GM12878 (cell line): ENCODE results near the gene PPM1E. TPM values are rescaled to one million over a fixed set of nuclear protein-coding genes. Genes with fewer than 3 reads are reported as not detected.

ENCODE experiments used
- ATAC-seq: fragments of 200-7000 bp; cut with Tn5 transposase; 3 replicates; pipeline ENCODE4 v1.9.1; 2020; ENCODE audit warnings: mild to moderate bottlenecking, moderate library complexity
- BruUV-seq: library from RNA; stranded (reverse); fragments of 400-500 nt; replicated peaks from 2 replicates; lab custom pipeline; 2021; lab: Mats Ljungman, UMichigan
- CTCF ChIA-PET: fragments of 300-600 bp; sonication (Branson Sonifier 250); formaldehyde crosslinking; extraction: SDS; loops from one replicate; lab custom pipeline; 2021; ENCODE audit warnings: inconsistent platforms; lab: Yijun Ruan, JAX
- POLR2A ChIA-PET: fragments of 350-600 bp; formaldehyde crosslinking; extraction: SDS; loops from one replicate; lab custom pipeline; 2021; ENCODE audit warnings: inconsistent platforms; lab: Charles Lee
- RAD21 ChIA-PET: fragments of 300-600 bp; sonication (Branson Sonifier 250); formaldehyde crosslinking; loops from one replicate; lab custom pipeline; 2023; ENCODE audit warnings: antibody characterized with exemption; ENCODE audit not compliant: unreplicated experiment; lab: Charles Lee
- SMC1A ChIA-PET: fragments of 300-600 bp; sonication (Branson Sonifier 250); formaldehyde crosslinking; loops from one replicate; lab custom pipeline; 2023; ENCODE audit not compliant: unreplicated experiment, uncharacterized antibody; lab: Charles Lee
- DNase-seq: peaks from one replicate; pipeline ENCODE4 v3.0.0-alpha.2; 2011; ENCODE audit warnings: low read depth, low spot score
- FAIRE-seq: peaks from 3 replicates; lab custom pipeline; 2011; peaks lifted over from hg19 to GRCh38; lab: Jason Lieb, UNC
- H2AFZ ChIP-seq: 2 replicates; pipeline ENCODE4 v1.6.0; 2011; ENCODE audit warnings: low read depth, low read length, control low read depth; ENCODE audit not compliant: control insufficient read depth
- H3K27ac ChIP-seq: 2 replicates; pipeline ENCODE4 v1.5.1; 2011; ENCODE audit warnings: control low read depth; ENCODE audit not compliant: control insufficient read depth, insufficient read depth
- H3K27me3 ChIP-seq, 2 experiments: replicated peaks in 1 of 2; 2 replicates each; pipeline versions ENCODE4 v1.6.0 to v1.6.1; 2011; ENCODE audit warnings: low read length in 1 of 2; ENCODE audit not compliant: control insufficient read depth in 2 of 2, insufficient read depth in 2 of 2
- H3K36me3 ChIP-seq, 2 experiments: 2 replicates each; pipeline ENCODE4 v1.5.1; 2011; ENCODE audit warnings: low read length in 1 of 2; ENCODE audit not compliant: control insufficient read depth in 2 of 2, insufficient read depth in 2 of 2
- H3K4me1 ChIP-seq: 2 replicates; pipeline ENCODE4 v1.6.1; 2011; ENCODE audit warnings: mild to moderate bottlenecking, low read length, moderate library complexity, mixed read lengths; ENCODE audit not compliant: control insufficient read depth, insufficient read depth
- H3K4me2 ChIP-seq: 2 replicates; pipeline ENCODE4 v1.6.0; 2011; ENCODE audit warnings: control low read depth; ENCODE audit not compliant: control insufficient read depth, insufficient read depth
- H3K4me3 ChIP-seq: fragments of 200-600 bp; sonication (generic); 2 replicates; pipeline ENCODE4 v1.5.1; 2016
- H3K79me2 ChIP-seq: 2 replicates; pipeline ENCODE4 v1.6.0; 2011; ENCODE audit warnings: low read length; ENCODE audit not compliant: control insufficient read depth, insufficient read depth
- H3K9ac ChIP-seq: 2 replicates; pipeline ENCODE4 v1.8.0; 2011; ENCODE audit warnings: low read length, control low read depth, mixed read lengths; ENCODE audit not compliant: control insufficient read depth, insufficient read depth
- H3K9me3 ChIP-seq: replicated peaks from 3 replicates; pipeline ENCODE4 v1.5.1; 2011; ENCODE audit warnings: mild to moderate bottlenecking, low read length; ENCODE audit not compliant: control insufficient read depth, insufficient read depth
- H4K20me1 ChIP-seq: 2 replicates; pipeline ENCODE4 v1.6.0; 2011; ENCODE audit not compliant: control insufficient read depth, insufficient read depth
- CBFB ChIP-seq: IDR thresholded peaks from 2 replicates; pipeline ENCODE4 v1.6.1; 2016; ENCODE audit warnings: antibody characterized with exemption, low read depth
- FOS ChIP-seq: IDR thresholded peaks from 3 replicates; pipeline ENCODE4 v1.6.1; 2011; ENCODE audit warnings: borderline replicate concordance; ENCODE audit not compliant: insufficient read length; ENCODE audit errors: extremely low read depth
- IRF3 ChIP-seq: fragments of 450-650 bp; IDR thresholded peaks from 2 replicates; pipeline ENCODE4 v1.6.1; 2014; ENCODE audit warnings: mild to moderate bottlenecking
- NR2F1 ChIP-seq: fragments of 450-650 bp; conservative IDR thresholded peaks from 2 replicates; pipeline ENCODE4 v1.6.1; 2017; ENCODE audit warnings: mild to moderate bottlenecking
- POLR2AphosphoS2 ChIP-seq: IDR thresholded peaks from 2 replicates; pipeline ENCODE4 v1.6.1; 2011; ENCODE audit warnings: low read depth, mild to moderate bottlenecking, low read length, improper control_type of control experiment, moderate library complexity
- SIX5 ChIP-seq: IDR thresholded peaks from 2 replicates; pipeline ENCODE4 v1.6.1; 2011; ENCODE audit warnings: mild to moderate bottlenecking, low read depth, low read length, moderate library complexity; ENCODE audit not compliant: severe bottlenecking
- TARDBP ChIP-seq: IDR thresholded peaks from 2 replicates; pipeline ENCODE4 v1.6.1; 2016; ENCODE audit warnings: borderline replicate concordance
- ZBTB33 ChIP-seq: fragments of 450-650 bp; IDR thresholded peaks from 2 replicates; pipeline ENCODE4 v1.6.1; 2017; ENCODE audit warnings: mild to moderate bottlenecking
- ZNF274 ChIP-seq: IDR thresholded peaks from one replicate; pipeline ENCODE4 v1.8.0; 2011; ENCODE audit not compliant: insufficient read length, insufficient read depth
- ZNF384 ChIP-seq: IDR thresholded peaks from 2 replicates; pipeline ENCODE4 v1.6.1; 2012; ENCODE audit warnings: low read depth, mild to moderate bottlenecking, low read length, improper control_type of control experiment, borderline replicate concordance
- WGBS: methylation state at CpG from one replicate; pipeline ENCODE4 v1.1.6; 2016; ENCODE audit warnings: low lambda C conversion rate; ENCODE audit not compliant: insufficient replicate concordance, insufficient coverage; ENCODE audit errors: missing lambda C conversion rate; 5-methylcytosine and 5-hydroxymethylcytosine counted together
- in situ Hi-C: fragments of 300-500 bp; cut with MboI; formaldehyde crosslinking; loops from 9 replicates; pipeline ENCODE4 v1.14.3; 2018; ENCODE audit warnings: mixed read lengths
- intact Hi-C: fragments of 100-400 bp; cut with micrococcal nuclease; formaldehyde crosslinking; loops from one replicate; pipeline ENCODE4 v1.14.2; 2022; ENCODE audit not compliant: unreplicated experiment
- polyA plus RNA-seq, 11 experiments: library from polyadenylated mRNA; depleted of rRNA in 4 of 11; unstranded in 6 of 11; stranded (reverse) in 5 of 11; fragments of >200 nt; fragmentation: Nextera tagmentation in 4 of 11; fragmentation: Illumina TruSeq in 1 of 11; extraction: Ambion mirVana in 4 of 11; extraction: Trizol in 1 of 11; gene quantifications; 1 replicate in 1 of 11; 2 replicates in 10 of 11; pipeline versions ENCODE4 v1.2.1 to v1.2.3, GENCODE V29; 2011 to 2016; ENCODE audit warnings: inconsistent platforms in 2 of 11, missing spikeins in 2 of 11, low read depth in 1 of 11
- total RNA-seq, 4 experiments: library from RNA; depleted of rRNA in 3 of 4; stranded (reverse); fragments of >200 nt in 3 of 4; fragmentation: Illumina TruSeq in 1 of 4; extraction: Trizol in 1 of 4; gene quantifications; 2 replicates each; pipeline versions ENCODE4 v1.2.1 to v1.2.3, GENCODE V29; 2013 to 2021

PPM1E gene
- total and polyA plus RNA-seq, 10 of the 15 experiments (the other 5 are each of a cell fraction or from before 2014, with no cell fraction given): 0.07 to 0.28 (median 0.16) TPM

GRCh38 chr17:58811290-58811689 lies 55.6 kb downstream of the PPM1E start:
- BruUV-seq: no TSS peak
- no peak overlapping the region for H3K4me3 ChIP-seq
- no peaks in the 10 kb centered on the region for H4K20me1 ChIP-seq
- no peaks in the 10 kb centered on the region for H3K9me3 ChIP-seq
- H3K4me2 ChIP-seq: no peak overlapping the region
- no peak overlapping the region for H3K9ac ChIP-seq
- TF ChIP-seq CBFB: no peak
- no peak for TF ChIP-seq ZNF274
- TF ChIP-seq TARDBP: no peak
- no peak for TF ChIP-seq NR2F1
- no peak for TF ChIP-seq SIX5
- TF ChIP-seq ZBTB33: no peak
- TF ChIP-seq POLR2AphosphoS2: no peak
- no peak for TF ChIP-seq ZNF384
- TF ChIP-seq FOS: no peak
- TF ChIP-seq IRF3: no peak
- H3K27me3 ChIP-seq: no peaks in the 10 kb centered on the region
- intact Hi-C loops: no loop called here
- H3K27ac ChIP-seq: no peak overlapping the region
- FAIRE-seq (no peak), DNase-seq (no peak), ATAC-seq (no peak)
- in situ Hi-C loops: no loop called here
- ChIA-PET SMC1A (no interaction called here), RAD21 (no interaction called here), CTCF (no interaction called here), POLR2A (no interaction called here)
- H2AFZ ChIP-seq: no peak overlapping the region
- WGBS: 84% methylated on average over 3 of the region's 3 CpGs
- no peaks in the 10 kb centered on the region for H3K36me3 ChIP-seq
- H3K79me2 ChIP-seq: no peaks in the 10 kb centered on the region
- no peaks in the 10 kb centered on the region for H3K4me1 ChIP-seq
